Liver (tissue), 9 donors: ENCODE data around the gene NRIP1. TPM values are rescaled to one million over a fixed set of nuclear protein-coding genes. Genes with fewer than 3 reads are reported as not detected.

ENCODE experiments used
- DNase-seq: peaks from one replicate; pipeline ENCODE4 v3.0.0-alpha.2; 2017; ENCODE audit warnings: low spot score
- H3K27ac ChIP-seq, 2 donors: one replicate each; pipeline ENCODE4 v1.7.0; 2013; ENCODE audit warnings: inconsistent platforms in 2 of 2, low read length in 2 of 2, control low read depth in 1 of 2, low read depth in 1 of 2, mild to moderate bottlenecking in 1 of 2
- H3K27me3 ChIP-seq, 4 donors: one replicate each; pipeline versions ENCODE4 v1.6.1 to v1.7.0; 2013; ENCODE audit warnings: low read length in 3 of 4, inconsistent platforms in 1 of 4, mild to moderate bottlenecking in 1 of 4, moderate library complexity in 1 of 4; ENCODE audit not compliant: control insufficient read depth in 4 of 4, insufficient read depth in 4 of 4
- H3K36me3 ChIP-seq, 4 donors: one replicate each; pipeline versions ENCODE4 v1.6.1 to v1.7.0; 2013; ENCODE audit warnings: low read length in 3 of 4, mild to moderate bottlenecking in 3 of 4, low read depth in 1 of 4, moderate library complexity in 1 of 4; ENCODE audit not compliant: control insufficient read depth in 4 of 4, insufficient read depth in 3 of 4
- H3K4me1 ChIP-seq, 4 donors: one replicate each; pipeline versions ENCODE4 v1.6.1 to v1.7.0; 2013; ENCODE audit warnings: low read length in 3 of 4, mild to moderate bottlenecking in 3 of 4, moderate library complexity in 1 of 4; ENCODE audit not compliant: control insufficient read depth in 4 of 4, insufficient read depth in 4 of 4
- H3K4me3 ChIP-seq, 3 donors: one replicate each; pipeline versions ENCODE4 v1.6.1 to v1.7.0; 2013; ENCODE audit warnings: low read length in 3 of 3, control low read depth in 1 of 3, low read depth in 1 of 3, mild to moderate bottlenecking in 1 of 3
- H3K9ac ChIP-seq, 2 donors: one replicate each; pipeline ENCODE4 v1.7.0; 2013; ENCODE audit warnings: low read length in 2 of 2, mild to moderate bottlenecking in 2 of 2, moderate library complexity in 2 of 2, control low read depth in 1 of 2, low read depth in 1 of 2
- H3K9me3 ChIP-seq, 4 donors: one replicate each; pipeline versions ENCODE4 v1.6.1 to v1.7.0; 2013; ENCODE audit warnings: low read length in 3 of 4; ENCODE audit not compliant: control insufficient read depth in 4 of 4
- ATF3 ChIP-seq: IDR thresholded peaks from 2 replicates; pipeline ENCODE4 v1.6.1; 2016; ENCODE audit warnings: antibody characterized with exemption
- CTCF ChIP-seq: fragments of 150-350 bp; IDR thresholded peaks from 2 replicates; pipeline ENCODE4 v1.5.1; 2017; ENCODE audit warnings: improper control_type of control experiment, low read depth, low read length; ENCODE audit not compliant: missing input control
- EGR1 ChIP-seq, 2 donors: IDR thresholded peaks; 2 replicates each; pipeline ENCODE4 v1.6.1; 2016 to 2018; ENCODE audit warnings: antibody characterized with exemption in 2 of 2, low read depth in 2 of 2
- FOXA1 ChIP-seq: IDR thresholded peaks from 2 replicates; pipeline ENCODE4 v1.6.1; 2016; ENCODE audit warnings: antibody characterized with exemption
- FOXA2 ChIP-seq: IDR thresholded peaks from 2 replicates; pipeline ENCODE4 v1.6.1; 2016; ENCODE audit warnings: antibody characterized with exemption
- GABPA ChIP-seq, 2 donors: IDR thresholded peaks in 1 of 2; conservative IDR thresholded peaks in 1 of 2; 2 replicates each; pipeline ENCODE4 v1.6.1; 2016; ENCODE audit warnings: antibody characterized with exemption in 2 of 2, mild to moderate bottlenecking in 1 of 2, moderate library complexity in 1 of 2
- HNF4A ChIP-seq, 2 donors: conservative IDR thresholded peaks; 2 replicates each; pipeline ENCODE4 v1.6.1; 2016; ENCODE audit warnings: antibody characterized with exemption in 2 of 2, mild to moderate bottlenecking in 2 of 2
- HNF4G ChIP-seq: IDR thresholded peaks from 2 replicates; pipeline ENCODE4 v1.6.1; 2016; ENCODE audit warnings: antibody characterized with exemption
- JUND ChIP-seq, 2 donors: IDR thresholded peaks; 2 replicates each; pipeline ENCODE4 v1.6.1; 2016; ENCODE audit warnings: antibody characterized with exemption in 2 of 2
- MAX ChIP-seq: IDR thresholded peaks from 2 replicates; pipeline ENCODE4 v1.6.1; 2016; ENCODE audit warnings: antibody characterized with exemption
- NR2F2 ChIP-seq: IDR thresholded peaks from 2 replicates; pipeline ENCODE4 v1.6.1; 2016; ENCODE audit warnings: antibody characterized with exemption
- RAD21 ChIP-seq, 2 donors: IDR thresholded peaks; 2 replicates each; pipeline ENCODE4 v1.6.1; 2016; ENCODE audit warnings: antibody characterized with exemption in 2 of 2, mild to moderate bottlenecking in 2 of 2
- REST ChIP-seq: IDR thresholded peaks from 2 replicates; pipeline ENCODE4 v1.6.1; 2016; ENCODE audit warnings: antibody characterized with exemption, mild to moderate bottlenecking
- RXRA ChIP-seq, 2 donors: IDR thresholded peaks; 2 replicates each; pipeline ENCODE4 v1.6.1; 2017 to 2018; ENCODE audit warnings: antibody characterized with exemption in 2 of 2, mild to moderate bottlenecking in 1 of 2
- SP1 ChIP-seq: IDR thresholded peaks from 2 replicates; pipeline ENCODE4 v1.6.1; 2018; ENCODE audit warnings: antibody characterized with exemption, mild to moderate bottlenecking
- TAF1 ChIP-seq: conservative IDR thresholded peaks from 2 replicates; pipeline ENCODE4 v1.6.1; 2016; ENCODE audit warnings: antibody characterized with exemption, mild to moderate bottlenecking
- YY1 ChIP-seq: IDR thresholded peaks from 2 replicates; pipeline ENCODE4 v1.6.1; 2016; ENCODE audit warnings: antibody characterized with exemption, mild to moderate bottlenecking
- ZBTB33 ChIP-seq: IDR thresholded peaks from 2 replicates; pipeline ENCODE4 v1.6.1; 2016; ENCODE audit warnings: antibody characterized with exemption
- WGBS: extraction: QIAGEN DNeasy Blood & Tissue Kit; methylation state at CpG from one replicate; pipeline ENCODE4 v1.1.7; 2013; 5-methylcytosine and 5-hydroxymethylcytosine counted together
- polyA plus RNA-seq, 2 donors: library from polyadenylated mRNA; stranded (reverse) in 1 of 2; unstranded in 1 of 2; fragments of 200-250 nt in 1 of 2; fragments of >200 nt in 1 of 2; fragmentation: Nextera tagmentation in 1 of 2; extraction: Ambion mirVana in 1 of 2; gene quantifications; one replicate each; pipeline versions ENCODE4 v1.2.1 to v1.2.3, GENCODE V29; 2013 to 2015
- total RNA-seq, 2 donors: library from RNA; depleted of rRNA; stranded (reverse); fragments of >200 nt; gene quantifications; one replicate each; pipeline ENCODE4 v1.2.3, GENCODE V29; 2014
- donor health status: healthy.
- donor health status: healthy.
- donor health status: healthy.
- donor health status: healthy.
- donor health status: healthy.

Gene NRIP1
- total and polyA plus RNA-seq, 4 donors, result 3.8 to 28.4 (median 12.6) TPM

- no peak for TF ChIP-seq CTCF
- TF ChIP-seq JUND (IDR thresholded peaks at IDR 0.05), result no peak
- no peak for TF ChIP-seq YY1
- TF ChIP-seq HNF4G, result no peak
- no peak for TF ChIP-seq GABPA (IDR thresholded peaks at IDR 0.05 in 1 of 2, conservative IDR thresholded peaks at IDR 0.05 in 1 of 2)
- TF ChIP-seq RAD21 (IDR thresholded peaks at IDR 0.05), result no peak
- TF ChIP-seq MAX, result no peak
- TF ChIP-seq EGR1 (IDR thresholded peaks at IDR 0.05; ENCODE audit: low read depth in 2 of 2), result no peak
- no peak for TF ChIP-seq FOXA2
- no peak for TF ChIP-seq REST
- no peak overlapping the region for H3K9ac ChIP-seq
These were observed 146.3 kb downstream of the NRIP1 start for GRCh38 chr21:14918527-14918926.

GRCh38 chr21:14917762-14918161 is 147.0 kb downstream of the NRIP1 start:
- Histone ChIP-seq H3K4me1 (peaks cover 0 to 3% (median 0%) of the 10 kb centered on the region in 4 donors), H3K9me3 (no peaks in the 10 kb centered on the region), H3K9ac (no peak overlapping the region), H3K27ac (no peak overlapping the region), H3K4me3 (no peak overlapping the region), H3K27me3 (no peaks in the 10 kb centered on the region), H3K36me3 (no peaks in the 10 kb centered on the region)
- WGBS, result 33% methylated on average over 2 of the region's 2 CpGs
- DNase-seq, result no peak
- no peak for TF ChIP-seq ZBTB33
- no peak for TF ChIP-seq FOXA1
- peak in 1 of 2 donors; percentile 5 for TF ChIP-seq RAD21 (IDR thresholded peaks at IDR 0.05)
- TF ChIP-seq ATF3, result no peak
- no peak for TF ChIP-seq JUND (IDR thresholded peaks at IDR 0.05)
- peak in 1 of 2 donors; percentile 25 for TF ChIP-seq RXRA (IDR thresholded peaks at IDR 0.05)
- no peak for TF ChIP-seq TAF1
- no peak for TF ChIP-seq MAX
- TF ChIP-seq GABPA (IDR thresholded peaks at IDR 0.05 in 1 of 2, conservative IDR thresholded peaks at IDR 0.05 in 1 of 2), result no peak
- no peak for TF ChIP-seq NR2F2
- TF ChIP-seq REST, result no peak
- no peak for TF ChIP-seq SP1
- TF ChIP-seq CTCF, result no peak
- TF ChIP-seq HNF4A (conservative IDR thresholded peaks at IDR 0.05), result peak in 1 of 2 donors; percentile 21
- no peak for TF ChIP-seq YY1
- TF ChIP-seq HNF4G, result no peak
- TF ChIP-seq EGR1 (IDR thresholded peaks at IDR 0.05; ENCODE audit: low read depth in 2 of 2), result no peak

More at GRCh38 chr21:14918527-14918926, 146.3 kb downstream of the NRIP1 start:
- DNase-seq, result no peak
- Histone ChIP-seq H3K36me3 (no peaks in the 10 kb centered on the region), H3K4me3 (no peak overlapping the region), H3K27me3 (no peaks in the 10 kb centered on the region), H3K4me1 (peaks cover 0 to 3% (median 0%) of the 10 kb centered on the region in 4 donors), H3K9me3 (no peaks in the 10 kb centered on the region), H3K27ac (no peak overlapping the region)
- 87% methylated on average over 5 of the region's 5 CpGs for WGBS
